Colonic mucosa (tissue), 4 donors: ENCODE data around the gene PRKN. TPM values are rescaled to one million over a fixed set of nuclear protein-coding genes. Genes with fewer than 3 reads are reported as not detected.

Source experiments
- DNase-seq: peaks from one replicate; pipeline ENCODE4 v3.0.0-alpha.2; 2020
- H3K27ac ChIP-seq: fragments of 200-600 bp; one replicate; pipeline ENCODE4 v1.8.0; 2021
- H3K27me3 ChIP-seq: fragments of 200-600 bp; one replicate; pipeline ENCODE4 v1.8.0; 2021
- H3K36me3 ChIP-seq: fragments of 200-600 bp; one replicate; pipeline ENCODE4 v1.8.0; 2021
- H3K4me1 ChIP-seq: fragments of 200-600 bp; one replicate; pipeline ENCODE4 v1.8.0; 2021; ENCODE audit warnings: mild to moderate bottlenecking
- H3K4me3 ChIP-seq: fragments of 200-600 bp; one replicate; pipeline ENCODE4 v1.8.0; 2021
- H3K9ac ChIP-seq, 2 donors: one replicate each; pipeline ENCODE4 v1.7.0; 2013; ENCODE audit warnings: control low read depth in 2 of 2, low read depth in 2 of 2, low read length in 2 of 2
- H3K9me3 ChIP-seq: fragments of 200-600 bp; one replicate; pipeline ENCODE4 v1.8.0; 2021
- intact Hi-C: fragments of 100-400 bp; cut with DNase I; formaldehyde crosslinking; loops from one replicate; pipeline ENCODE4 v1.14.1; 2022
- total RNA-seq, 2 donors: library from RNA; stranded (reverse); fragmentation: NEBNext Ultra II Directional in 1 of 2; extraction: Animal tissue kit (Norgen Biotek cat#: 25700) in 1 of 2; gene quantifications; one replicate each; pipeline ENCODE4 v1.2.1, GENCODE V29; 2021
- TF ChIP-seq, protein P1 (sequence below): fragments of 200-600 bp; IDR thresholded peaks from one replicate; pipeline ENCODE4 v1.8.0; 2022; ENCODE audit warnings: antibody characterized with exemption, mild to moderate bottlenecking
- donor health status: healthy.
- donor health status: DM: no; HTN: no; CAD: no.
- donor health status: DM: no; HTN: no; CAD: no.

The PRKN gene
- total RNA-seq, 2 donors from 2014 or later, result 3.7 to 8.1 TPM

GRCh38 chr6:162292915-162293314 is 434.7 kb downstream of the PRKN start:
- DNase-seq, result no peak
- Histone ChIP-seq H3K4me3 (no peak overlapping the region), H3K9me3 (no peaks in the 10 kb centered on the region)

DNA sequence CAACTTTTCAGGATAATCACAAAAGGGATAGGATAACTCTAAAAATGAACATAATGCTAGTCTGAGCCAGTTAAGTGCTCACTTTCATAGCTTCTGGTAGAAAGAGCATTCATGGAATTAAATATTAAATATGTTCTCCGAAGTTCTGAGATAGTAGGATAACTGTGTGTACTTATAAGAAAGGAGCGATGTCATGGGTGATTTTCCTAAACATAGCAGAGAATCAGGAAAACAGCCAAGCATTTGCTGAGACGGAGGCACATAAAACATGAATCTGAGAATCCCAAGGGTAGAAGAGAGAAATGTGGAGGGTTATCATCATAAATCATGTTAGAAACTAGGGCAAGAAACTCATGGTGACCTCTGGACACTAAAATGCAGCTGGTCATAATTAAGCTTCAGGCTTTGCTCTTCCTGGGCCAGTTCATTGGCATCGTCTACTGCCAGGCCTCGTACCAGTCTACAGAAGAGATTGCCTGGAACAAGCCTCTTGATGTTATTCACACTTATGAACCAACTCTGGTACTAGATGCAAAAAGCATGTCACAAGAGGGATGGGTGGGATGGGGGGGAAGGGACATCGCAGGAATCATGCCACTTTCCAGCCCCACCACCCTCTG is 436.6 kb downstream of the PRKN start:
- intact Hi-C loops, result no loop called here
- TF ChIP-seq, protein P1, sequence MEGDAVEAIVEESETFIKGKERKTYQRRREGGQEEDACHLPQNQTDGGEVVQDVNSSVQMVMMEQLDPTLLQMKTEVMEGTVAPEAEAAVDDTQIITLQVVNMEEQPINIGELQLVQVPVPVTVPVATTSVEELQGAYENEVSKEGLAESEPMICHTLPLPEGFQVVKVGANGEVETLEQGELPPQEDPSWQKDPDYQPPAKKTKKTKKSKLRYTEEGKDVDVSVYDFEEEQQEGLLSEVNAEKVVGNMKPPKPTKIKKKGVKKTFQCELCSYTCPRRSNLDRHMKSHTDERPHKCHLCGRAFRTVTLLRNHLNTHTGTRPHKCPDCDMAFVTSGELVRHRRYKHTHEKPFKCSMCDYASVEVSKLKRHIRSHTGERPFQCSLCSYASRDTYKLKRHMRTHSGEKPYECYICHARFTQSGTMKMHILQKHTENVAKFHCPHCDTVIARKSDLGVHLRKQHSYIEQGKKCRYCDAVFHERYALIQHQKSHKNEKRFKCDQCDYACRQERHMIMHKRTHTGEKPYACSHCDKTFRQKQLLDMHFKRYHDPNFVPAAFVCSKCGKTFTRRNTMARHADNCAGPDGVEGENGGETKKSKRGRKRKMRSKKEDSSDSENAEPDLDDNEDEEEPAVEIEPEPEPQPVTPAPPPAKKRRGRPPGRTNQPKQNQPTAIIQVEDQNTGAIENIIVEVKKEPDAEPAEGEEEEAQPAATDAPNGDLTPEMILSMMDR, result no peak
- no peak overlapping the region for H3K27ac ChIP-seq
- H3K36me3 ChIP-seq, result no peaks in the 10 kb centered on the region
- H3K27me3 ChIP-seq, result no peaks in the 10 kb centered on the region
- DNase-seq, result no peak
- no peaks in the 10 kb centered on the region for H3K9me3 ChIP-seq
- no peak overlapping the region for H3K9ac ChIP-seq
- H3K4me3 ChIP-seq, result no peak overlapping the region
- H3K4me1 ChIP-seq, result no peaks in the 10 kb centered on the region

More at GRCh38 chr6:162292915-162293314, 434.7 kb downstream of the PRKN start:
- no peaks in the 10 kb centered on the region for H3K27me3 ChIP-seq
- no peak overlapping the region for H3K9ac ChIP-seq
- H3K36me3 ChIP-seq, result no peaks in the 10 kb centered on the region
- no peaks in the 10 kb centered on the region for H3K4me1 ChIP-seq
- TF ChIP-seq, protein P1, result no peak
- no peak overlapping the region for H3K27ac ChIP-seq
- intact Hi-C loops, result no loop called here

- TF ChIP-seq, protein P1, result no peak
- Histone ChIP-seq H3K36me3 (no peaks in the 10 kb centered on the region), H3K9me3 (no peaks in the 10 kb centered on the region), H3K27me3 (no peaks in the 10 kb centered on the region), H3K9ac (no peak overlapping the region), H3K4me3 (no peak overlapping the region), H3K27ac (no peak overlapping the region), H3K4me1 (no peaks in the 10 kb centered on the region)
- intact Hi-C loops, result no loop called here
- DNase-seq, result no peak
Measured at GRCh38 chr6:162289972-162290371, 437.6 kb downstream of the PRKN start.

GRCh38 chr6:162273986-162274385 is 453.6 kb downstream of the PRKN start:
- Histone ChIP-seq H3K27ac (no peak overlapping the region), H3K4me3 (no peak overlapping the region), H3K36me3 (no peaks in the 10 kb centered on the region), H3K4me1 (no peaks in the 10 kb centered on the region), H3K9me3 (no peaks in the 10 kb centered on the region), H3K27me3 (no peaks in the 10 kb centered on the region), H3K9ac (no peak overlapping the region)
- no peak for DNase-seq
- intact Hi-C loops, result no loop called here
- TF ChIP-seq, protein P1, result no peak

GRCh38 chr6:162271922-162272321 is 455.6 kb downstream of the PRKN start:
- no peaks in the 10 kb centered on the region for H3K9me3 ChIP-seq
- TF ChIP-seq, protein P1, result no peak
- no peaks in the 10 kb centered on the region for H3K27me3 ChIP-seq
- H3K4me3 ChIP-seq, result no peak overlapping the region
- intact Hi-C loops, result no loop called here
- no peaks in the 10 kb centered on the region for H3K4me1 ChIP-seq
- no peak overlapping the region for H3K9ac ChIP-seq
- no peak overlapping the region for H3K27ac ChIP-seq
- no peak for DNase-seq
- H3K36me3 ChIP-seq, result no peaks in the 10 kb centered on the region
